HUES6 (cell line): Measurements from ENCODE around the gene NOL11.
"Not testable (repeated sequence)": the region's sequence is repeated elsewhere in the genome, so short reads cannot be mapped to it uniquely, and the experiment has no call there.

Source experiments
- H3K27ac ChIP-seq: 2 replicates; pipeline ENCODE4 v1.7.0; 2013; ENCODE audit warnings: low read depth, mild to moderate bottlenecking, low read length, inconsistent platforms
- H3K27me3 ChIP-seq: 2 replicates; pipeline ENCODE4 v1.6.1; 2013; ENCODE audit warnings: low read length; ENCODE audit not compliant: control insufficient read depth, insufficient read depth
- H3K36me3 ChIP-seq: 2 replicates; pipeline ENCODE4 v1.6.1; 2013; ENCODE audit warnings: low read length; ENCODE audit not compliant: control insufficient read depth, insufficient read depth
- H3K4me1 ChIP-seq: 2 replicates; pipeline ENCODE4 v1.6.1; 2013; ENCODE audit warnings: low read length; ENCODE audit not compliant: control insufficient read depth, insufficient read depth
- H3K4me3 ChIP-seq: 2 replicates; pipeline ENCODE4 v1.5.1; 2013; ENCODE audit warnings: low read depth, low read length
- H3K9ac ChIP-seq: one replicate; pipeline ENCODE4 v1.6.1; 2013; ENCODE audit warnings: mild to moderate bottlenecking, low read length
- H3K9me3 ChIP-seq: 2 replicates; pipeline ENCODE4 v1.6.1; 2013; ENCODE audit warnings: low read depth, low read length; ENCODE audit not compliant: control insufficient read depth, insufficient read depth

NOL11 gene

GRCh38 chr17:67730731-67731130 lies 13.0 kb downstream of the NOL11 start:
- H3K4me1 ChIP-seq, result peaks cover 14% of the 10 kb centered on the region
- no peak overlapping the region for H3K4me3 ChIP-seq
- peaks cover 84% of the 10 kb centered on the region for H3K36me3 ChIP-seq
- no peaks in the 10 kb centered on the region for H3K27me3 ChIP-seq
- H3K27ac ChIP-seq, result no peak overlapping the region
- no peak overlapping the region for H3K9ac ChIP-seq
- H3K9me3 ChIP-seq, result no peaks in the 10 kb centered on the region; the same call in 1 of the 2 replicates

GRCh38 chr17:67733449-67733848 lies 15.7 kb downstream of the NOL11 start:
- no peaks in the 10 kb centered on the region; the same call in 1 of the 2 replicates for H3K9me3 ChIP-seq
- H3K4me1 ChIP-seq, result peaks cover 14% of the 10 kb centered on the region
- H3K27ac ChIP-seq, result peak overlapping the region; percentile 69
- H3K27me3 ChIP-seq, result no peaks in the 10 kb centered on the region
- H3K9ac ChIP-seq, result no peak overlapping the region
- H3K4me3 ChIP-seq, result peak overlapping the region; percentile 2; the same call in 1 of the 2 replicates
- H3K36me3 ChIP-seq, result peaks cover 86% of the 10 kb centered on the region

DNA sequence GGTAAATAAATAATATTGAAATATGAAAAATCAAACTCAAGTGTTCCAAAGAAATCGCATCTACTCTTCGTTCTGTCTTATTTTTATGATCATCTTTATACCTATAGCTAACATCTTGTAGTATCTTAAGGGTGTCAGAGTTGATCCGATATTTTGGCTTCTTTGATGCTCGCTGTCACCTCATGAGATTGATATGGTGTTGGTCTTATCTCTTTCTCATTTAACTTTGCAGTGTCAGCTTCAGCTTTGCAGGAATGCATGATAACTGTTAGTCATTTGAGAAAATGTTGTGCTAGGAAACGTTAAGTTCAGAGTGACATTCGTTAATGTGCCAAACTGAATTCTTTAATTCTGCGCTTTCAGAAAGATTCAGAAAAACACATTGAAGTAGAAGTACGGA lies 19.4 kb downstream of the NOL11 start:
- Histone ChIP-seq H3K4me3 (no peak overlapping the region), H3K27ac (no peak overlapping the region), H3K36me3 (peaks cover 87% of the 10 kb centered on the region), H3K4me1 (peaks cover 14% of the 10 kb centered on the region), H3K27me3 (no peaks in the 10 kb centered on the region), H3K9me3 (no peaks in the 10 kb centered on the region), H3K9ac (no peak overlapping the region)

DNA sequence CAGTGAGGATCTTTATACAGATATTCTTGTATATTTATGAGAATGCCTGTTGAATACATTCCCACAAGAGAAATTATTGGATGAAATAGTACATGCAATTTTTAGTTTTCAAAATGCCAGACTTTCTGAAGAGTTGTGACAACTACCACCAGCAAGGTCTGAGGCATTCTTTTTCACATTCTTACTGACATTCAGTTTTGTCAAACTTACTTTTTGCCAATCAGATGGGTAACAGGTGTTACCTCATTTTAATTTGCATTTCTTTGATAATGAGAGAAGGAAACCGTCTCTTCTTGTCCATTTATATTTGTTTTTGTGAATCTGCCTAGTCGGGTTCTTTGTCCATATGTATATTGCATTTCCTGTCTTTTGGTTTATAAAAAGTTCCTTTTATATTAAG lies 24.3 kb downstream of the NOL11 start:
- H3K27me3 ChIP-seq, result no peaks in the 10 kb centered on the region
- H3K9ac ChIP-seq, result no peak overlapping the region
- no peaks in the 10 kb centered on the region for H3K9me3 ChIP-seq
- H3K27ac ChIP-seq, result no peak overlapping the region
- H3K4me1 ChIP-seq, result no peaks in the 10 kb centered on the region
- no peak overlapping the region for H3K4me3 ChIP-seq
- peaks cover 93% of the 10 kb centered on the region for H3K36me3 ChIP-seq

DNA sequence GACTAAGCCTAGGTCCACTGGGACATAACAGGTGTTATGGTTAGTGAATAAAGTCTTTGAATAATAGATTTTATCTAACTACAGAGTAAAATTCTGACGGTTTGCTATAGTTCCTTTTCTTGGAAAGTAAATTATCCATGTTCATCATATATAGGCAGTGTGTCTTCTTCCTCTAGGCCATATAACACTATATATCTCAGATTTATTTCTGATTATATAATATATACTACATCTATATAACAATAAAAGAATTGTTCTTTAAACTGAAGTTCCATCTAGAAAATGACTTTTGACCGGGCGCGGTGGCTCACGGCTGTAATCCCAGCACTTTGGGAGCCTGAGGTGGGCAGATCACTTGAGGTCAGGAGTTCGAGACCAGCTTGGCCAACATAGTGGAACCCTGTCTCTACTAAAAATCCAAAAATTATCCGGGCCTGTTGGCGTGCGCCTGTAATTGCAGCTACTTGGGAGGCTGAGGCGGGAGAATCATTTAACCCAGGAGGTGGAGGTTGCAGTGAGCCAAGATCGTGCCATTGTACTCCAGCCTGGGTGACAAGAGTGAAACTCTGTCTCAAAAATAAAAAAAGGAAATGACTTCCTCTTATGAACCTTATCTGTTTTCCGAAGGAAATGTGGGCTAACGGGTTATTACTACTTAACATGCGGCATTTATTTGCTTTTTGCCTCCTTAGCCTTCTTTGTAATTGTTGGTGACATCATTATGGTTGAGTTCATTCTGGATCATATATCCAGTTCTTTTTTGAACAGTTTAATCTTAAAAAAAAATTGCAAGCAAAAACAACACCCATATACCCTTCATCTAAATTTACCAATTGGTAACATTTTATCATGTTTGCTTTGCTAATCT lies 29.2 kb downstream of the NOL11 start:
- H3K4me1 ChIP-seq, result peaks cover 16% of the 10 kb centered on the region
- peaks cover 83% of the 10 kb centered on the region for H3K36me3 ChIP-seq
- no peaks in the 10 kb centered on the region for H3K9me3 ChIP-seq
- no peaks in the 10 kb centered on the region for H3K27me3 ChIP-seq
- no peak overlapping the region for H3K4me3 ChIP-seq
- no peak overlapping the region for H3K9ac ChIP-seq
- no peak overlapping the region for H3K27ac ChIP-seq

GRCh38 chr17:67747681-67748235 lies 30.0 kb downstream of the NOL11 start:
- no peak overlapping the region for H3K4me3 ChIP-seq
- H3K4me1 ChIP-seq, result peaks cover 17% of the 10 kb centered on the region
- H3K9ac ChIP-seq, result no peak overlapping the region
- H3K9me3 ChIP-seq, result no peaks in the 10 kb centered on the region
- no peaks in the 10 kb centered on the region for H3K27me3 ChIP-seq
- no peak overlapping the region for H3K27ac ChIP-seq
- peaks cover 75% of the 10 kb centered on the region for H3K36me3 ChIP-seq

- Histone ChIP-seq H3K27me3 (no peaks in the 10 kb centered on the region), H3K36me3 (peaks cover 54% of the 10 kb centered on the region), H3K4me3 (no peak overlapping the region), H3K9me3 (peaks cover under 1% of the 10 kb centered on the region; the same call in 1 of the 2 replicates), H3K27ac (no peak overlapping the region), H3K9ac (no peak overlapping the region), H3K4me1 (peaks cover 24% of the 10 kb centered on the region)
Measured at GRCh38 chr17:67750067-67750466, 32.3 kb downstream of the NOL11 start.

- peaks cover 26% of the 10 kb centered on the region for H3K4me1 ChIP-seq
- peak overlapping the region; percentile 2 for H3K9ac ChIP-seq
- peaks cover 43% of the 10 kb centered on the region for H3K36me3 ChIP-seq
- peak overlapping the region; percentile 76 for H3K27ac ChIP-seq
- no peaks in the 10 kb centered on the region for H3K27me3 ChIP-seq
- no peak overlapping the region for H3K4me3 ChIP-seq
- H3K9me3 ChIP-seq, result peaks cover 8% of the 10 kb centered on the region
Measured at GRCh38 chr17:67751101-67752074, 33.7 kb downstream of the NOL11 start.

GRCh38 chr17:67752160-67752559 lies 34.4 kb downstream of the NOL11 start:
- H3K36me3 ChIP-seq, result peaks cover 36% of the 10 kb centered on the region
- H3K4me1 ChIP-seq, result peaks cover 28% of the 10 kb centered on the region
- peak overlapping the region; percentile 2 for H3K9ac ChIP-seq
- H3K9me3 ChIP-seq, H3K27me3 ChIP-seq, H3K4me3 ChIP-seq: not testable (repeated sequence)
- peak overlapping the region; percentile 76 for H3K27ac ChIP-seq

GRCh38 chr17:67753026-67753425 lies 35.3 kb downstream of the NOL11 start:
- Histone ChIP-seq H3K9me3 (peaks cover 8% of the 10 kb centered on the region), H3K4me3 (no peak overlapping the region), H3K27me3 (no peaks in the 10 kb centered on the region), H3K9ac (peak overlapping the region; percentile 22), H3K27ac (peak overlapping the region; percentile 52; the same call in 1 of the 2 replicates), H3K36me3 (peaks cover 28% of the 10 kb centered on the region), H3K4me1 (peaks cover 28% of the 10 kb centered on the region)
